ENCODE results near the gene RASSF6.
"Not testable (repeated sequence)": the region's sequence is repeated elsewhere in the genome, so short reads cannot be mapped to it uniquely, and the experiment has no call there.

Gene RASSF6

DNA sequence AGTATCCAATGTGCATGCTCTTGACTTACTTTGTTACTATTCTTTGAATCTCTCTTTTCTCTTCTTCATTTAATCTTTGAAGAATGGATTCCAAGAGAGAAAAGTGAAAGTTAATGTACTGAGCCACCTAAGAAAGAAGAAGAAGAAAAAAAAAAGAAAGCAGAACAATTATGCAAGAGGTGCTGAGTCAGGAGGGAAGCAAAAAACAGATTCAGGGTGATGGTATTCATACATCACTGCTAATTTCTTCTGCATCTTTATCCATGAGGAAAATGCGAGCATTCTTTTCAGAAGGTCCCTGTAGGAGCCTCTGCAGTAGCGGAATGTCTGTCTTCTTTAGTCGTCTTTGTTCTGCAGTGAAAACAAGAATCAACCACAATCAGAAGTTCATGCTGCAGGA, 43.9 kb downstream of the RASSF6 start:
- no peak for DNase-seq (ENCODE audit: low spot score)

DNA sequence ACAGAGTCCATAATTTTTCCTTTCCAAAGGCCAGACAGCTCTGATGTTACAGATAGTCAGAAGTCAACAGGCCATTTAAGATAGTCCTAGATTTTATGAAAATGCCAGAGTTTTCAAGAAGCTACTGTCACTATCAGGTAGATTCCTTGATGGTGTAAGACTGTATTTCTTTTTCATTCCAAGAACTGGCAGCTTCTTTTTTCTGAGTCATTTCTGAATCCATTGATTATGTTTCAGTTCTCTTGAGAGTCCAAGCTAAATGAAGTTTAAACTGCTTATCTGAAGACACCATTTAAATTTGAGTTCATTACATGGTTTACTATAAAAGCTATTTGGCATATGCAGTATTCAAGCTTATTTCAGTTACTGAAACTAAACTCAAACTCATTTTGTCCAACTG, 44.6 kb downstream of the RASSF6 start:
- no peak for DNase-seq (ENCODE audit: low spot score)

DNA sequence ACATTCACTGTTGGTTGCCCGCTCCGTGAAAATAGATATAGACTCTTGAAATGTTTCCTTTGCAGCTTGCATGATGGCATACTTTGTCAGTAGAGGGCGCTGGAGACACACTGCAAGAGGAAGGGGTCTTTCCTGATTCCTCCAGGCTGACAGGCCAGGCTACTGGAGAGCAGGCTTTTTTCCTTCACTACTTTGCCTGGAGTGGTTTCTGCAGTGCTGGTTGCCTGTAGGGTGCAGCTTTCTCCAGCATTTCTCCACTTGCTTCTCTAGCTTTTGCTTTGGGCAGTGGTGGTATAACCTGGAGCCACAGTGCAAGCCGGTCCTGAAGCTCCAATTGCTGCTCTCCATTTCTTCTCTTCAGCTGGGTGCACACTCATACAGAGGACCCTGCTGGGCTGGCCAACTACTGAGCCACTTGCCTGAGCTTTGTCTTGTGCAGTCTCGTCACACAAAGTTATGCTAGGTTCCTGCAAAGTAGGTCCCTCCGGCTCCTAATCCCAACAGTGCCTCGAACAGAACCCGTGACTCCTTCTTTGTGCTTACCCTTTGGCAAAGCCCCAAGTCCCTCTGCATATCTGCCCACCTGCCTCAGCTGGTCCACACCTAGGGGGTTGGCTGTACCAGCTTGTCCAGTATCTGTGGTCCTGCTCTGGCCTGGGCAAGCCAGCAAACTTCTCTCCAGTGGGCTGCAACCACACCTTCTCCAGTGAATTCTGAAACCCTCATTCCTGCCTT, 46.3 kb downstream of the RASSF6 start:
- peak; percentile 87 for DNase-seq (ENCODE audit: low spot score)

DNA sequence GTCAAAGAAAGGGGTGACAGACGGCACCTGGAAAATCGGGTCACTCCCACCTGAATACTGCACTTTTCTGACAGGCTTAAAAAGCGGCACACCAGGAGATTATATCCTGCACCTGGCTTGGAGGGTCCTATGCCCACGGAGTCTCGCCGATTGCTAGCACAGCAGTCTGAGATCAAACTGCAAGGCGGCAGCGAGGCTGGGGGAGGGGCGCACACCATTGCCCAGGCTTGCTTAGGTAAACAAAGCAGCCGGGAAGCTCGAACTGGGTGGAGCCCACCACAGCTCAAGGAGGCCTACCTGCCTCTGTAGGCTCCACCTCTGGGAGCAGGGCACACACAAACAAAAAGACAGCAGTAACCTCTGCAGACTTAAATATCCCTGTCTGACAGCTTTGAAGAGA, 69.4 kb downstream of the RASSF6 start:
- not testable (repeated sequence) for DNase-seq (ENCODE audit: low spot score)

DNA sequence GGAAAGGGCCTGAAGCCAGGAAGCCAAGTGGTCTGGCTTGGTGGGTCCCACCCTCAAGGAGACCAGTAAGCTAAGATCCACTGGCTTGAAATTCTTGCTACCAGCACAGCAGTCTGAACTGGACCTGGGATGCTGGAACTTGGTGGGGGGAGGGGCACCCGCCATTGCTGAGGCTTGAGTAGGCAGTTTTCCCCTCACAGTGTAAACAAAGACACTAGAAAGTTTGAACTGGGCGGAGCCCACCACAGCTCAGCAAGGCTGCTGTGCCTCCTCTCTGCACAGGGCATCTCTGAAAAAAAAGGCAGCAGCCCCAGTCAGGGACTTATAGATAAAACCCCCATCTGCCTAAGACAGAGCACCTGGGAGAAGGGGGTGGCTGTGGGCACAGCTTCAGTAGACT, 75.6 kb downstream of the RASSF6 start:
- DNase-seq (ENCODE audit: low spot score), result no peak

DNA sequence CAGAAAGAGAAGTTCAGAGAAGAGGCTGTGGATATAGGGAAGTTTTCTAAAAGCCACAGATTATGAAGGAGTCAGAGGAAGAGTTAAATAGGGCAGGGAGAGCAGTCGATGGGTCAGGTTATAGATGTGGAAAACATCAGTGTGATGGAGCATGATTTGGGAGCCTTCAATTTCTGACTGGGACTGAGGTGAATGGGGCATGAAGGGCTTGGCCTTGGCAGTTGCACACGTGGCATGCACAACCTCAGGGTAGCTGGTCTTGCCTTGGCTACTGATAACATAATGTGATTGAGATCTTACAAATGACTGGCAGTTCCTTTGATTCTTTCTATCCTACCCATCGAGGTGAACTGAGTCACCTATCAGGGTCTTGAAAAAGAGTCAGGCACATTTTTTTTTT, 79.0 kb downstream of the RASSF6 start:
- DNase-seq (ENCODE audit: low spot score), result no peak

DNA sequence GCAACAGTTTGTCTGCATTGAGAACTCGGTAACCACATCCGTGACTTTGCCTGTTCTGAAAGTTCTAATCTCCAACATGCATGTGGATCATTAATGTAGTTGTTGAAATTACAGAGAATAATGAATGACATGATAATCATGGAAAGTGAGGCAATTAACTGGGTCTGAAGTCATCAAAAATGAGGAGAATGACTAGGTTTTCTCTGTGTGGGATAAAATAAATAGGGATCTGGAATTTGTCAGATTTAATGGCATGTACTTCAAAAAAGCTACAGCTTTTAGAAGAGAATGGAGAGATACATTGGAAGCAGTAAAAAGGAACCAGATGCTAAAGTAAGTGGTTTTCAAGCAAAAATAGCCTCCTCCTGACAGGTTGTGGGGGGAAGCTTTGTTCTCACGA, 79.4 kb downstream of the RASSF6 start:
- no peak for DNase-seq (ENCODE audit: low spot score)

DNA sequence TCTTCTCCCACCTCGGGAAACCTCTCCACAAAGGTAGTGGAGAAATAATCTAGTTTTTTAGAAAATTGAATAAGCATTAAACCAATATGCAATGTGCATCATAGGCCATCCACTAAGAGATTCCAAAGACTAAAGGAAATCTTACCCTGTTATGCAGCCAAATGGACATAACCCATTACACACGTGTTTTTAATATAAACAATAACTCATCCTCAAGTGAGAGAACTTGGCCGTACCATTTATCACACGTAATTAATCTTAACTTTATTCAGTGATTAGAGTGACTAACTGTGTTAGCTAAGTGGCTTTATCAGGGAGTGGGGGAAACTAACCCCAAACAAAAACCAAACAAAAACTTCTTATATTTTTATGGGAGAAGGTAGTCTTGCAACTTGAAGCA, 80.8 kb downstream of the RASSF6 start:
- DNase-seq (ENCODE audit: low spot score), result no peak

DNA sequence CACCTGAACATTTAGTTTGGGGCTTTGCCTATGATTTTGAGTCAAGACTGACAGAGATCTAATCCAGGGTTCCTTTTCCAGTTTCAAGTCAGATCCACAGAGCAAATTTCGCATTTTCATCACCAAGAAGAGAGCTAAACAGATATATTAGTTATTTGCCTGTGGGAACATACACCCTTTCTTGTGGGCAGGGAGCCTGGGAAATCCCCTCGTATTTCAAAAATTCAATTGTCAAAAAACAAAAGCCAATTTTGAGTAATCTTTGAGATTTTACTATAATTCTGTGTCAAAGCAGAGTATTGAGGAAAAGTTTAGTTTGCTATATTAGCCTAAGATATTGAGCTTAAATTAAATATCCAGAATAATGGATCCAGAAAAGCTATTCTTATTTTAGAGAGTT, 82.1 kb downstream of the RASSF6 start:
- no peak for DNase-seq (ENCODE audit: low spot score)

DNA sequence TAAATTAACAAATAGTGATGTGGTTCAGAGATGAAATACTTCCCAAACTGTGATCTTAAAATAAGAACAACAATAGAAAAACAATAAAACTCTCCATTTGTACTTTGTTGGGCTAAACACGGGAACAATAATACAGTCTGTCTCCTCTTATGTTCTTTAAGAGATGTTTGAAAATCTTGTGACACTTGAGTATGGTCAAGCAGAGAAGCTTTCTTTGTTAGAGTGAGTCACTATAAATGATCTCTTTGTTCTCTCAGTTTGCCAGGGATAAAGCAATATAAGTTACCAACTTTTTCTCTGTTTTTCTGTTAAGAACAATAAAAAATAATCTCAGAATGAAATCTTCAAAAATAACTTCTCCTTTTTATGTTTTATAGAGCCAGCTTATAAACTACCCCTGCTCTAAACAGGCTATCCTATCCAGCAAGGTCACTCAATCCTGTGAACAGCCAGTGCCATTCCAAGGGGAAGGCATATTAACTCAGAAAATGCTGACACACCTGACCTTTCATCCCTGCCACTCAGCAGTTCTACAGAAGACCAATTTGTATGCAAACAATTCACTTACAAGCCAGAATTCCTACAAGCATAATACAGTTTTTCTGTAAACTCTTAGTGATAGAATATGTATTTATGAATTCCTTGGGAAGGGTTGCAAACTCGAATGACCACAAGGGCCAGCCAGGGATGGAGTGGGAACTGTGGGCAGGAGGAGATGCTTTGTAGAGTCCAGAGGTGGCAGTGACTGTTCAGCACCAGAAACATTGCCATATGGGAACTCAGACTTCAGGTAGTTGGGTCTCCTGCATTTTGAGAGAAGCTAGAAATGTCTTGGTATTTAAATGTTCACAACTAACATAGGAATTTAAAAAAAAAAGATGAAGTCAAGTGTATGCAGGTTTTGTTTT, 86.5 kb downstream of the RASSF6 start:
- no peak for DNase-seq (ENCODE audit: low spot score)

DNA sequence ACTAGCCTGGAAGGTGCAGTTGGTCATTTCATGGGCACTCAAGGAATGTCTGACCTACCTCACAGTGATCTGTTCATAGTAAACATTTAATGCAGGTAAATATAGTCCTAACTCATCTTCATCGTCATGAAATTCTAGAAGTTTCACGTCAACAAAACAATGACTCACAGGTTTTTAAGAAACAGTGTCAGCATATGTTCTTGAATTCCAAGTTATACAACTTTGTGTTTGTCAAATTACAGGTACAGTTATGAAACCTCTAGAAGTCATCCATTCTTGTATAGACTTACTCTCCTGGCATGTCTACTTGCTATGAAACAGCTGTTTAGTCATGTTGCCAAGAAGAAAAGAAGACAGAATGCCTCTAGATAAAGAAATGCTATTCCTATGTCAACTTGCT, 92.1 kb downstream of the RASSF6 start:
- DNase-seq (ENCODE audit: low spot score), result no peak

DNA sequence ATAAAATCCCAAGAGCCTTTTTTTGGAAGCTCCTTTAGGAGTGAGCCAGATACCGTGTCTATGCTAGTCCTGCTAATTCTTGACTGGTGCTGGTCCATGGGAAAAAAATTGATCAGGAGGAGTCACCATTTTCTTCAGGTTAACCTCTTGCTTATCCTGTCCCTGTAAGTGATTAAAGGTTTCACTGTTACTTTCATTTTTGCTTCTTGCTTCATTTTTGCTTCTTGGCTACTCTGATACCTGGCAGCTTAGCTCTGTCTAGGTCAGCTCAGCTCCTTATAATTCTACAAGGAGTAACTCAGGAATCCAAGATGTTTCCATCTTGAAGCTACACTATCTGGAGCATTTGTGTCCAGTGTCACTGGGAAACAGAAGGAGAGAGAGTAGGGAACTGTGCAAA, 93.0 kb downstream of the RASSF6 start:
- DNase-seq (ENCODE audit: low spot score), result no peak

DNA sequence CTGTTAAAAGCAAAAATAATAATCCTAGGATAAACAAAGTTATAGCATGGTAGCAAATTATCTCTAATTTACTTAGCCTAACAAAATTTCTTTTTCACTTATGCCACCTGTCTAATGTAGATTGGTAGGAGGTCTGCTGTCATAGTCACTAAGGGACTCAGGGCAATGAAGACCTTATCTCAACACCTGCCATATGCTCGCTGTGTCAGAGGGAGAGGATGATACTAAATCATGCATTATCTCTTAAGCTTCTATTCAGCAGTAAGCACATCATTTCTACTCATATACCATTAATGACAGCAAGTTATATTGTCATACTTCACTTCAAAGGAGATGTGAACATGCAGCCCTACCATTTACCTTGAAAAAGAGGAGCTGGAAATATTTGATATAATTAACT, 94.6 kb downstream of the RASSF6 start:
- no peak for DNase-seq (ENCODE audit: low spot score)

DNA sequence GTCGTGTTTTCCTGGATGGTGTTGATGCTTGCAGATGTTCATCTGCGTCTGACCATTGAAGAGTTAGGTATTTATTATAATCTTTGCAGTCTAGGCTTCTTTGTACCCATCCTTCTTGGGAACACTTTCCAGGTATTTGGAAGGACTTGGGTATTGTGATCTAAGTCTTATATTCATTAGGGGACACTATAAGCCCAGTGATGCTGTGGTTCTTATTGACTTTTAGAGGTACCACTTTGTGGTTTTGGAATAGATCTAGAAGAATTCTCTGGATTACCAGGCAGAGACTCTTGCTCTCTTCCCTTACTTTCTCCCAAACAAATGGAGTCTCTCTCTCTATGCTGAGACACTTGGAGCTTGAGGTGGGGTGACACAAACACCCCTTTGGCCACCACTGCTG, 97.1 kb downstream of the RASSF6 start:
- no peak for DNase-seq (ENCODE audit: low spot score)
